GM21529 (cell line): ENCODE data around the gene ICAM4.
"Not testable (repeated sequence)": the region's sequence is repeated elsewhere in the genome, so short reads cannot be mapped to it uniquely, and the experiment has no call there.

Source experiments
- ATAC-seq: cut with Tn5 transposase; IDR thresholded peaks from one replicate; pipeline ENCODE4 v1.9.1; 2021; ENCODE audit not compliant: unreplicated experiment

ICAM4 gene, protein sequence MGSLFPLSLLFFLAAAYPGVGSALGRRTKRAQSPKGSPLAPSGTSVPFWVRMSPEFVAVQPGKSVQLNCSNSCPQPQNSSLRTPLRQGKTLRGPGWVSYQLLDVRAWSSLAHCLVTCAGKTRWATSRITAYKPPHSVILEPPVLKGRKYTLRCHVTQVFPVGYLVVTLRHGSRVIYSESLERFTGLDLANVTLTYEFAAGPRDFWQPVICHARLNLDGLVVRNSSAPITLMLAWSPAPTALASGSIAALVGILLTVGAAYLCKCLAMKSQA

DNA sequence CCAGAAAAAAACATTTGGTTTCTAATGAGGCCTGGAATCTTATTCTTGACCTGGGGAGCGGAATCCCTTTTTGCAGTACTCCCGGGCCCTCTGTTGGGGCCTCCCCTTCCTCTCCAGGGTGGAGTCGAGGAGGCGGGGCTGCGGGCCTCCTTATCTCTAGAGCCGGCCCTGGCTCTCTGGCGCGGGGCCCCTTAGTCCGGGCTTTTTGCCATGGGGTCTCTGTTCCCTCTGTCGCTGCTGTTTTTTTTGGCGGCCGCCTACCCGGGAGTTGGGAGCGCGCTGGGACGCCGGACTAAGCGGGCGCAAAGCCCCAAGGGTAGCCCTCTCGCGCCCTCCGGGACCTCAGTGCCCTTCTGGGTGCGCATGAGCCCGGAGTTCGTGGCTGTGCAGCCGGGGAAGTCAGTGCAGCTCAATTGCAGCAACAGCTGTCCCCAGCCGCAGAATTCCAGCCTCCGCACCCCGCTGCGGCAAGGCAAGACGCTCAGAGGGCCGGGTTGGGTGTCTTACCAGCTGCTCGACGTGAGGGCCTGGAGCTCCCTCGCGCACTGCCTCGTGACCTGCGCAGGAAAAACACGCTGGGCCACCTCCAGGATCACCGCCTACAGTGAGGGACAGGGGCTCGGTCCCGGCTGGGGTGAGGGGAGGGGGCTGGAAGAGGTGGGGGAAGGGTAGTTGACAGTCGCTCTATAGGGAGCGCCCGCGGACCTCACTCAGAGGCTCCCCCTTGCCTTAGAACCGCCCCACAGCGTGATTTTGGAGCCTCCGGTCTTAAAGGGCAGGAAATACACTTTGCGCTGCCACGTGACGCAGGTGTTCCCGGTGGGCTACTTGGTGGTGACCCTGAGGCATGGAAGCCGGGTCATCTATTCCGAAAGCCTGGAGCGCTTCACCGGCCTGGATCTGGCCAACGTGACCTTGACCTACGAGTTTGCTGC, at the start of gene ICAM4:
ICAM4 (plus strand) TSS at position 153 of the 935 bp plus-strand sequence; CDS start at position 211, 58 bp downstream.
- no peak for ATAC-seq

DNA sequence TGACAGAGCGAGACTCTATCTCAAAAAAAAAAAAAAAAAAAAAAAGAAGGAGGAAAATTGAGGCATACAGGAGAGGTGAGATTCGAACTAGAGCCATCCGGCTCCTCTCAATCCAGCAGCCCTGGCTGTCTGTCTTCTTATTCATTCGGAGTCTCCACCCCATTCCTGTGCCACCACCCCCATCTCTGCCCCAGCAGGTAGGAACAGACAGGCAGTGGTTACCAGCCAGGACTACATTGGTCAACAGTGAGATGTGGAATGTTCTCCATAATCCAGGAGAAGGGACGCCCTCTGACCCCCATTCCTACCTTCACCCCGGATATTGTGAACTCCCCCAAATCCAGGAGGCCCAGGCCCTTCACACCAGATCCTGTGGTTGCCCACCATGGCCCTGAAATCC, 49.1 kb upstream of the ICAM4 start:
- ATAC-seq: no peak

DNA sequence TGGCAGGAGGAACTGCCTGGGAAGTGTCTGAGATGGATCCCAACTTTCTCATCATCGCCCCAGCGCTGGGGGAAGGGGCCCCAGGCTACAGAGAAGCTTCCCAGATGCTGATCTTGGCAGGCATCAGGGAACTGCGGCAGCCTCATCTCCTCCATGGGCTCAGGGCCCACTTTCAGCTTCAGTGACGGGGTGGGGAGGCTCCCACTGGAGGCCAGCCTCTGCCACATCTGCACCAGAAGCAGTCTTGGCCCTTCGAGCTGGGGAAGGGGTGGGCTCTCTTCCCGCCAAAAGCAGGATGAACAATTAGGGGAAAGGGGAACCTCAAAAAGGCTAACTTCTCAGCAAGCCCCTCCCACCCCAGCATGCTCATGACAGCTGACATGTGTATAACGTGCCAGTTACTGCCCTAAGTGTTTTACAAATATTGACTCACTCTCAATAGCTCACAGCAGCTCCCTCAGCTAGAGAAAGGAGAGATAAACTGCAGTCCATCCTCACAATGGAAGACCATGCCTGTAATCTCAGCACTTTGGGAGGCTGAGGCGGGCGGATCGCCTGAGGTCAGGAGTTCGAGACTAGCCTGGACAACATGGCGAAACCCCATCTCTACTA, 48.5 kb upstream of the ICAM4 start:
- no peak for ATAC-seq

DNA sequence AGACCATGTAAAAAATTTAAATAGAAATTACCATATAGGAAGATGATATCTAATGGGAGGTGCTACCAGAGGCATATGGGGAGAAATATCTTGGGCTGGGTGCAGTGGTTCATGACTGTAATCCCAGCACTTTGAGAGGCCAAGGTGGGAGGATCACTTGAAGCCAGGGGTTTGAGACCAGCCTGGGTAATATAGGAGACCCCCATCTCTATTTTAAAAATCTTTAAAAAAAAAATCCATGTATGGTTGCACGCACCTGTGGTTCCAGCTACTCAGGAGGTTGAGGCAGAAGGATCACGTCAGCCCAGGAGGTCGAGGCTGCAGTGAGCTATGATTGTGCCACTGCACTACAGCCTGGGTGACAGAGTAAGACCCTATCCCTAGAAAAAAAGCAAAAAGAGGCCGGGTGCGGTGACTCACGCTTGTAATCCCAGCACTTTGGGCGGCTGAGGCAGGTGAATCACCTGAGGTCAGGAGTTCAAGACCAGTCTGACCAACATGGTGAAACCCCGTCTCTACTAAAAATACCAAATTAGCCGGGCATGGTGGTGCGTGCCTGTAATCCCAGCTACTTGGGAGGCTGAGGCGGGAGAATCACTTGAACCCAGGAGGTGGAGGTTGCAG, 44.8 kb upstream of the ICAM4 start:
- not testable (repeated sequence) for ATAC-seq

DNA sequence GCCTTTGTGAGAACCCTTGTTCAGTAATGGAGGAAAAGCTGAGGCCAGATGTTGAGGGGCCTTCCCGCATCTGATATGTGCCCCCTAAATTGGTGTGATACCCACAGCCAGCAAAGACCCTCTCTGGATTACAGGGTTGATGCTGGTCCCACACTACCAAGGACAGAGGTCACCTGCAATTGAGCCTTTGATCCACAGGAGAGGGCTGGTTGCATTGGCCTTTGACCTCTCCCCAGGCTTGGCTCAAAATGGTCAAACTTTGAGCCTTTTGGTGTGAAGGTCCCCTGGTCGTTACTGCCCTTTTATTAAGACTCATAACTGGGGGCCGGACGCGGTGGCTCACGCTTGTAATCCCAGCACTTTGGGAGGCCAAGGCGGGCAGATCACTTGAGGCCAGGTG, 43.1 kb upstream of the ICAM4 start:
- no peak for ATAC-seq

DNA sequence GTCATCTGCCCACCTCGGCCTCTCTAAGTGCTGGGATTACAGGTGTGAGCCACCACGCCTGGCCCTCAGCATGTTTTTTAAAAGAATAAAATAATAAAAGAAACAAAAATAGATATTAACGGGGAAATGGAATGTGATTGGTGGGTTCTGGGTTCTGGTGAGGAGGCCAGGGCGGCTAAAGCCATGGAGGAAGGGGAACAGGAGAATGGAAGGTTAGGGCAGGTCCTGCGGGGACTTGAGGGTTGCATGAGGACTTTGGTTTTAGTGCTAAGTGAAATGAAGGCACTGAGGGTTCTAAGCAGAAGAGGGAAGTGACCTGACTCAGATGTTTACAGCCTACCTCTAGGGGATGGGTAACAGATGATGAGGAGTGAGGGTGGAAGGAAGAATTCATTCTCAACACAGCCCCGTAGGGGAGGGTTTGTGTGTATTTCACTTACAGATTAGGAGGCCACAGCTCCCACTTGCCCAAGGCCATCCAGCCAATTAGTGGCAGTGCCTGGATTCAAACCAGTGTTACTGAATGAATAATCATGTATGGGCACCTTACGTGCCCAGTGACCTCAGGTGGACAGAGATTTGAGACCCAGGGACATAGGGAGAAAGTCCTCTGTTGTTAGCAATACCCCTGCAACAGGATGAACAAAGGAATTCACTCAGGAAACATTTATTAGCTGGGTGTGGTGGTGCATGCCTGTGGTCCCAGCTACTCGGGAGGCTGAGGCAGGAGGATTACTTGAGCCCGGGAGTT, 41.4 kb upstream of the ICAM4 start:
- no peak for ATAC-seq

DNA sequence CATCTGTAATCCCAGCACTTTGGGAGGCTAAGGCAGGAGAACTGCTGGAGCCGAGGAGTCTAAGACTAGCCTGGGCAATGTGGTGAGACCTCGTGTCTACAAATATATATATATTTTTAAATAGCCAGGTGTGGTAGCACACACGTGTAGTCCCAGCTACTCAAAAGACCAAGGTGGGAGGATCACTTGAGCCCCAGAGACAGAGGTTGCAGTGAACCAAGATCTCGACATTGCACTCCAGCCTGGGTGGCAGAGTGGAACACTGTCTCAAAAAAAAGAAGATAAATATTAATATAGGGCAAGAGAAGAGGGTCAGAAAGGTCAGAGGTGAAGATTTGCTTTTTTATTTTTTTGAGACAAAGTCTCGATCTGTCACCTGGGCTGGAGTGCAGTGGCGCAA, 40.2 kb upstream of the ICAM4 start:
- no peak for ATAC-seq

DNA sequence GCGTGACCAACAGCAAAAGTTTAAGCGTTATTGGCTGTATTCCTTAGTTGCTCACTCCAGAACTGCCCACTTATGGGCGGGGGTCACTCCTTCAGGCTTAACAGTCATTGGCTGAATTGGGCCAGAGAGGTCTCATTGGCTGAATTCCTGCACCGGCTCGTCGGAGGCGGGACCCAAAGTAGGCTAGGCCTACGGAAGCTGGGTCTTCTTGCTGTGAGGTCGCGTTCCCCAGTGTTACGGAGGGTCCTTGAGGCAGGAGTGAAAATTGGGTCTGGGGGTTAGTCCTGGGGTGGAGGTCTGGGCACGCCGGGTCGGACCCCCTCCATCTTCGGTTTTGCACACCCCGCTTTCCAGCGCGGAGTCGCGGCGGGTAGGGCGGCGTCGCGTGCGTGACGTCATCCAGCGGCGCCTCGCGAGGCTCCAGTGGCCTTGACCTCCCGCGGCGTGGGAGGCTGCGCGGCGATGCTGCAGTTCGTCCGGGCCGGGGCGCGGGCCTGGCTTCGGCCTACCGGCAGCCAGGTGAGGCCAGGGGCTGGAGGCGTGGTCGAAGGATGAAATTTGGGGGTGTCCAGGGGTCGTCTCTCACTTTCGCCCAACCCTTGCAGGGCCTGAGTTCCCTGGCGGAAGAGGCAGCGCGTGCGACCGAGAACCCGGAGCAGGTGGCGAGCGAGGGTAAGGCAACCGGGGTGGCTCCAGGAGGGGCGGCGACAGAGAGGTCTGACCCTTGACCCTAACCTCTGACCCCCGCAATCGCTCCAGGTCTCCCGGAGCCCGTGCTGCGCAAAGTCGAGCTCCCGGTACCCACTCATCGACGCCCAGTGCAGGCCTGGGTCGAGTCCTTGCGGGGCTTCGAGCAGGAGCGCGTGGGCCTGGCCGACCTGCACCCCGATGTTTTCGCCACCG, 34.7 kb upstream of the ICAM4 start, which contains the start of gene MRPL4:
MRPL4 (plus strand) TSS at position 423 of the 903 bp plus-strand sequence; CDS start at position 463, 40 bp downstream.
- ATAC-seq: peak; percentile 84

DNA sequence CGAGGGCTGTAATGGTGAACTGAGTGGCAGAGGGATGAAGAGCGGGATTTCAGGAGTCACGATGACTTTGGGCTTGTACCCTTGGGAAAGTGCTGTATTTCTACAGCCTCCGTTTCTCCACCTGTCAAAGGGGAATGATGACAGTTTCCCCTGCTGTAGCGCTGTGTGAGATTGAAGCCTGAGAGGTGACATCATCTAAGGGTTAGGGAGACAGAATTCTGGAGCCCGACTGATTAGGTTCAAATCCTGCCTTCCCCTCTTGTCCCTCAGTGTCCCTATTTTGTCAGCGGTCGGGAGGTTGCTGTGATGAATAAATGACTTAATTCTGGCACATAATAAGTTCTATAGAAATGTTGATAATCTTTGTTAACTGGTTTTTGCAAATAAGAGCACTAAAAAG, 34.0 kb upstream of the ICAM4 start:
- ATAC-seq: no peak

DNA sequence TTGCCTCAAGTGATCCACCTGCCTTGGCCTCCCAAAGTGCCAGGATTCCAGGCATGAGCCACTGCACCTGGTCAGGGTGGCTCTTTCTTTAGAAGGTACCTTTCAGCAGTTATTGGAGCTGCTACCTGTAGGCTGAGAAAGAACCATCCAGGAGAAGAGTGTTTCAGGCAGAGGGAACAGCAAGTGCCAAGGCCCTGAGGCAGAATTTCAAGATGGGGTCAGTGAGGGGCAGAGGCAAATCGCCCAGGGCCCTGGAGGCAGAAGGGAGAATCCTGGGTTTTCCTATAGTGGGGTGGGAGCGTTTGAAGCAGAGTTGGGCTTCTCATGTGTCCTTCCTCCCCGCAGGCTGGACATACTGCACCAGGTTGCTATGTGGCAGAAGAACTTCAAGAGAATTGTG, 32.5 kb upstream of the ICAM4 start:
- no peak for ATAC-seq

DNA sequence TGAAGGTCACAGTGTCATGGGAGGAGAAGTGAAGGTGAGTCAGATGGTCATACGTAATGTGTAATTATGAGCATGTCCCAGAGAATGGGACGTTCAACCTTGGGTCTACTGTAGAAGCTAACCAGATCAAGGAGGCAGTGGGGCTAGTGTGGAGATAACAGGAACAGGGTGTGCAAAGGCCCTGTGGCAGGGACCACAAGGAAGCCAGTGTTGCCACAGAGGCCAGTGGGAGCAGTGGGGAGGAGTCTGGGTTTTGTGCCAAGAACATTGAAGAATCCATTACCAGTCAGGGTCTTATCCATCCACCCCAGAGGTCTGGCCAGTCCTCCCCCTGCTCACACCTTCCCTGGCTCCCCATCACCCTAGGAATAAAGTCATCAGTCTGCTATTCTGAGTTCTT, 31.4 kb upstream of the ICAM4 start:
- ATAC-seq: no peak

DNA sequence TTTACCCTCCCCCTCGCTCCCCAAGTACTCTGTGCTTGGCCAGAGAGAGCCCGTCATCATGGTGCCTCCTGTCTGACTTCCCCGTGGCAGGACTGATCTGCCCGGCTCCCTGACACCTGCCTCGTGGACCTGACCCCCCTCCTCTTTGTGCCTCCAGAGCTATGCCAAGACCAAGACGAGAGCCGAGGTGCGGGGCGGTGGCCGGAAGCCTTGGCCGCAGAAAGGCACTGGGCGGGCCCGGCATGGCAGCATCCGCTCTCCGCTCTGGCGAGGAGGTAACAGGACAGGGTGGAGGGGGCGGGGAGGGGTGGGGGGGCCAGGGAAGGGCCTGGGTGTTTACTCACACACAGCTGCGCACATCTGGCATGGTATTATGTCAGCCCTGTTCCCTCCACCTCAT, 30.2 kb upstream of the ICAM4 start:
- ATAC-seq: no peak

DNA sequence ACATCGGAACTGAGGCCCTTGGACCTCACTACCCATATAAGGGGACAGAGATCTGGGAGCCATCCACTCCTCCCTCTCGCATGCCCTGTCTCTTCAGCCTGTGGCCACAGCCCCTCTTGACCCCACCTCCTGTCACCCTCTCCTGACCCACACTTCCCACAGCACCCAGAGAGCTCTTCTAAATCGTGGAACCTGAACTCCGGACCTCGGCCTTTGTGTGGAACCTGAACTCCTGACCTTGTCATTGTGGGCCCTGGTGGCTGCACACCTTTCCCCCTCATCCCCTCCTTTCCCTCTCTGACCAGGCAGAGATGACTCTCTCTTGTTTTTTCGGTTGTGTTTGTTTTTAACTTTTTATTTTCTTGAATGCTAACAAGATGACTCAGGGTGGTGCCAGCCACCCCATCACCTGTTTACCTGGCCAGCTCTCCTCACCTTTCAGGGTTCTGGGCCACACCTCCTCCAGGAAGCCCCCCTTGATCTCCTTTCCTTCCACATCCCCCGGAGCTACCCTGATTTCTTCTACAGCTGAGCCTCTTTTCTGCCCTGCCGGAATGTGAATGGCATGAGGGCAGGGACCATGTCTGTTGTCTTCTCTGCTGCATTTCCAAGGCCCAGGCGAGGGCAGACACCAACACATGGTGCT, 29.7 kb upstream of the ICAM4 start:
- ATAC-seq: no peak

DNA sequence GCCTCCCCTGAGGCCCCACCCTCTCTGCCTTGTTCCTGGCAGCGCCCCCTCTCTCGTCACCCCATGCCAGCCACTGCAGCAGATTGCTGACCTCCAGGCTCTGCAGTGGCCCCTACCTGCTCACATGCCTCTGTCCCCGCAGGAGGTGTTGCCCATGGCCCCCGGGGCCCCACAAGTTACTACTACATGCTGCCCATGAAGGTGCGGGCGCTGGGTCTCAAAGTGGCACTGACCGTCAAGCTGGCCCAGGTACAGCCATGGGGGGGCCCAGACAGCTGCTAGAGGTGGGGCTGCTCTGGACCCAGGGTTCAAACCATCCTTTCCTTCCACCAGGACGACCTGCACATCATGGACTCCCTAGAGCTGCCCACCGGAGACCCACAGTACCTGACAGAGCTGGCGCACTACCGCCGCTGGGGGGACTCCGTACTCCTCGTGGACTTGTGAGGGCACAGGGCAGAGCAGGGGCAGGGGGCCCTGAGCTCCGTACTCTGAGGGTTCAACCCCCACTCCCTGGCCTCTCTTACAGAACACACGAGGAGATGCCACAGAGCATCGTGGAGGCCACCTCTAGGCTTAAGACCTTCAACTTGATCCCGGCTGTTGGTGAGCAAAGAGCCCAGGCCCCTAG, 28.6 kb upstream of the ICAM4 start:
- no peak for ATAC-seq

DNA sequence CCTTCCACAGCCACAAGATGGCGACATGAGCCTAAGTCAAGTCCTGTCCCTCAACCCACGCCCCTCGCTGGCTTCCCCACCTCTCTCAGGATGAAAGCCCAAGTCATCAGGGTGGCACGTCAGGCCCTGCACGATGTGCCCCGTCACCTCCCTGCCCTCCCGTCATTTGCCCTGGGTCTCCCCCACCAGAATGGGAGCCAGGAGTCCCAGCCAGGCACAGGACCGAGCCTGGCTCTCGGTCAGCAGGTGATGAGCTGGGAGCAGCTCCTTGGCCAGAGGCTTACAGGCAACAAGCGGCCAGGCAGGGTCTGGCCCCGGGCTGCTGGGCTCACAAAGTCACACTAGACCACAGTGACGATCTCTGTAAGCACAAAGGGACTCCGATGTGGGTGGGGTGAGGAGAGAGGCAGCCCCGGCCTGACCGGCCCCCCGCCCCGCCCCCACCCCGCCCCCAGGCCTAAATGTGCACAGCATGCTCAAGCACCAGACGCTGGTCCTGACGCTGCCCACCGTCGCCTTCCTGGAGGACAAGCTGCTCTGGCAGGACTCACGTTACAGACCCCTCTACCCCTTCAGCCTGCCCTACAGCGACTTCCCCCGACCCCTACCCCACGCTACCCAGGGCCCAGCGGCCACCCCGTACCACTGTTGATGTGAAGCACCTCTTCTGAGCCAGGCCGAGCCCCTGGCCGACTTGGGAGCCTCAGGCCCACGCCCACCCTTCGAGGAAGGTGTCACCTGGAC, 27.4 kb upstream of the ICAM4 start:
- ATAC-seq: no peak

DNA sequence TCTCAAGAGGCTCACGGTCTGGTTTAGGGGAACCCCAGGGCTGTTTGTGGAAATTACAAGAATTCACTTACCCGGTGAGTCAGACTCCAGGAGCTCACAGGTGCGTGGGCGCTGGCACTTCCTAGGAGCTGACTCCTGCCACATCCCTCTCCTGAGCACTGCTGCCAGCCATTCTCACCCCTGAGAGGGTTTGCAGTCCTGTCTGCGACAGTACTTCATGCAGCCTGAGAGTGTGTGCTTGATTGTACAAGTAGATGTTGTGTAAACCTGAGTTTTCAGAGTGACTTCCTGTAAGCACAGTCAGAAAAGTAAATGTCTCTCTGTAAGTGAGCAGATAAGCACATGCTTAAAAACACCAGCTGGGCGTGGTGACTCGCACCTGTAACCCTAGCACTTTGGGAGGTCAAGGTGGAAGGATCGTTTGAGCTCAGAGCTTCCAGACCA, 26.6 kb upstream of the ICAM4 start:
- ATAC-seq: no peak

DNA sequence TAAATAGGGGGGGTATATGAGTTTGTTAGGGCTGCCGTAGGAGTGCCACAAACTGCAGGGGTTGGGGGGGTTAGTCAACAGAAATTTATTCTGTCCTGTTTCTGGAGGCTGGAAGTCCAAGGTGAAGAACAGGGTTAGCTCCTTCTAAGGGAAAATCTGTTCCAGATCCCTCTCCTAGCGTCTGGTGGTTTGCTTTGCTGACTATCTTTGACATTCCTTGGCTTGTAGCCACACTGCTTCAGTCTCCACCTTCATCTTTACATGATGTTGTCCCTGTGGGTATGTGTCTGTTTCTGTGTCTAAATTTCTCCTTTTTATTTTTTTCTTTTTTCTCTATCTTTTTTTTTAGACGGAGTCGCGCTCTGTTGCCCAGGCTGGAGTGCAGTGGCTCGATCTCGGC, 24.0 kb upstream of the ICAM4 start:
- ATAC-seq: no peak

DNA sequence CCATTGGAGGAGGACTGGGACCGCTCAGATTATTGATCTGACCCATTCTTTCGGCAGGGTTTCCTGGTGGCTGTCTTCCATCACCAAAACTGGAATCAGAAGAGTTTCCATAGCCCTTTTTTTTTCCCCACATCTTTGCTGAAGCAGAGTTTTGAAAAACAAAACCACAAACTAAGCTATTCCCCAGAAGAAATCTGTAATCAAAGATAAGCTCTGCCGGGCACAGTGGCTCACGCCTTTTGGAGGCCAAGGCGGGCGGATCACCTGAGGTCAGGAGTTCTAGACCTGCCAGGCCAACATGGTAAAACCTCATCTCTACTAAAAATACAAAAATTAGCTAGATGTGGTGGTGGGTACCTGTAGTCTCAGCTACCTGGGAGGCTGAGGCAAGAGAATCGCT, 20.0 kb upstream of the ICAM4 start:
- no peak for ATAC-seq
